ENCODE data around the gene AKT3.

Gene AKT3

GRCh38 chr1:243503155-243503554 lies 346.9 kb downstream of the AKT3 start:
- DNase-seq: no peak

GRCh38 chr1:243501002-243501401 lies 349.0 kb downstream of the AKT3 start:
- no peak for DNase-seq

GRCh38 chr1:243500512-243500911 lies 349.5 kb downstream of the AKT3 start:
- DNase-seq: no peak

- no peak for DNase-seq
Measured at GRCh38 chr1:243499711-243500110, 350.3 kb downstream of the AKT3 start.

- no peak for DNase-seq
Measured at GRCh38 chr1:243499248-243499647, 350.8 kb downstream of the AKT3 start.

GRCh38 chr1:243497939-243498681 lies 351.9 kb downstream of the AKT3 start:
- DNase-seq: no peak

- DNase-seq: no peak
Measured at GRCh38 chr1:243496806-243497205, 353.2 kb downstream of the AKT3 start.

- no peak for DNase-seq
Measured at GRCh38 chr1:243496187-243496646, 353.8 kb downstream of the AKT3 start.

GRCh38 chr1:243495442-243496186 lies 354.4 kb downstream of the AKT3 start:
- DNase-seq: no peak

- DNase-seq: no peak
Measured at GRCh38 chr1:243494741-243495431, 355.2 kb downstream of the AKT3 start.

GRCh38 chr1:243493156-243494129 lies 356.6 kb downstream of the AKT3 start:
- no peak for DNase-seq

- no peak for DNase-seq
Measured at GRCh38 chr1:243490748-243491686, 359.0 kb downstream of the AKT3 start.

- no peak for DNase-seq
Measured at GRCh38 chr1:243489681-243490546, 360.1 kb downstream of the AKT3 start.

- DNase-seq: no peak
Measured at GRCh38 chr1:243489158-243489527, 360.9 kb downstream of the AKT3 start.

- no peak for DNase-seq
Measured at GRCh38 chr1:243488459-243489157, 361.4 kb downstream of the AKT3 start.

- no peak for DNase-seq
Measured at GRCh38 chr1:243487649-243488227, 362.3 kb downstream of the AKT3 start.

GRCh38 chr1:243487036-243487648 lies 362.9 kb downstream of the AKT3 start:
- DNase-seq: no peak

GRCh38 chr1:243483952-243484351 lies 366.1 kb downstream of the AKT3 start:
- DNase-seq: no peak

Data from activated T-cell treated with anti-CD3 and anti-CD28 coated beads, Interleukin-2, amount 50 U/mL, for 48 hours (primary cell).